Thyroid gland (tissue), 4 donors: ENCODE measurements around the gene RTF1.

ENCODE experiments used
- POLR2A ChIP-seq, 2 donors: fragments of 450-650 bp; IDR thresholded peaks; one replicate each; pipeline ENCODE4 v1.6.1; 2017; ENCODE audit warnings: antibody characterized with exemption in 2 of 2, mild to moderate bottlenecking in 2 of 2, moderate library complexity in 1 of 2
- TF ChIP-seq, protein P1 (sequence below), 6 experiments: fragments of 200-600 bp in 3 of 6; fragments of 450-650 bp in 3 of 6; sonication (generic) in 3 of 6; IDR thresholded peaks; one replicate each; pipeline ENCODE4 v1.5.1; 2016 to 2019; ENCODE audit warnings: antibody characterized with exemption in 6 of 6, mild to moderate bottlenecking in 2 of 6, inconsistent platforms in 1 of 6, moderate library complexity in 1 of 6

DNA sequence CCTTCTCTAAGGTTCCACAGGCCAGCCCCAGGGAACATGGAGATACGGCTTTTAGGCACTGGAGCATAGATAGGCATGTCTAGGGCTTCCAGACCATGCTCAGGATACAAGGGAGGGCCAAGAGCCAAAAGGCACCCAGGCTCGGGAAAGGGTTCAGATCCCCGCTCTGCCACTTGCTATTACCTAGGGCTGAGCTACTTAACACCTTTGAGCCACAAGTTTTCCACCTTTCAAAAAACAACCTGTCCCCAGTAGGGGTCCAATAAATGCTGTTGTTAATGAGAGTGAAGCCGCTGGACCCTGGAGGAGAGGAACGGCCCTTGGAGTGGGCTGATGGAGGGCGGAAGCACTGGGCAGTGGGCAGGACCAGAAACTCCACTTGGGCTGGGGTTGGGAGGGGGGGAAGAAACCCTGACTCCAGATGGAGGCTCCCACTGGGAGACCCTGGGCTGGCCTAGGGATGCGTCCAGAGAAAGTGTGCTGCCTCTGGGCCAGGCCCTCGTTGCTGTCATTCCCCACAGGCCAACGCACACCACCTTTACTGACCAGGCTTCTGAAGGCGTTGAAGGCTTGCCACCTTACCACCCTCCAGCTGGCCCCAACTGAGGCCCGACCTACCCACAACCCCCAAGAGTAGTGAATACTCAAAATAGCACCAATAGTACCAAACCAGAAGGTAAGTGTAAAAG, 68.2 kb downstream of the RTF1 start:
- TF ChIP-seq, protein P1, sequence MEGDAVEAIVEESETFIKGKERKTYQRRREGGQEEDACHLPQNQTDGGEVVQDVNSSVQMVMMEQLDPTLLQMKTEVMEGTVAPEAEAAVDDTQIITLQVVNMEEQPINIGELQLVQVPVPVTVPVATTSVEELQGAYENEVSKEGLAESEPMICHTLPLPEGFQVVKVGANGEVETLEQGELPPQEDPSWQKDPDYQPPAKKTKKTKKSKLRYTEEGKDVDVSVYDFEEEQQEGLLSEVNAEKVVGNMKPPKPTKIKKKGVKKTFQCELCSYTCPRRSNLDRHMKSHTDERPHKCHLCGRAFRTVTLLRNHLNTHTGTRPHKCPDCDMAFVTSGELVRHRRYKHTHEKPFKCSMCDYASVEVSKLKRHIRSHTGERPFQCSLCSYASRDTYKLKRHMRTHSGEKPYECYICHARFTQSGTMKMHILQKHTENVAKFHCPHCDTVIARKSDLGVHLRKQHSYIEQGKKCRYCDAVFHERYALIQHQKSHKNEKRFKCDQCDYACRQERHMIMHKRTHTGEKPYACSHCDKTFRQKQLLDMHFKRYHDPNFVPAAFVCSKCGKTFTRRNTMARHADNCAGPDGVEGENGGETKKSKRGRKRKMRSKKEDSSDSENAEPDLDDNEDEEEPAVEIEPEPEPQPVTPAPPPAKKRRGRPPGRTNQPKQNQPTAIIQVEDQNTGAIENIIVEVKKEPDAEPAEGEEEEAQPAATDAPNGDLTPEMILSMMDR (IDR thresholded peaks at IDR 0.05), result no peak
- TF ChIP-seq POLR2A (IDR thresholded peaks at IDR 0.05), result no peak
